ENCODE data around the gene NOX5. TPM values are rescaled to one million over a fixed set of nuclear protein-coding genes. Genes with fewer than 3 reads are reported as not detected.

The NOX5 gene
- total and polyA plus RNA-seq, 2 experiments from 2014 or later, result 0.11 TPM; not detected in 1

DNA sequence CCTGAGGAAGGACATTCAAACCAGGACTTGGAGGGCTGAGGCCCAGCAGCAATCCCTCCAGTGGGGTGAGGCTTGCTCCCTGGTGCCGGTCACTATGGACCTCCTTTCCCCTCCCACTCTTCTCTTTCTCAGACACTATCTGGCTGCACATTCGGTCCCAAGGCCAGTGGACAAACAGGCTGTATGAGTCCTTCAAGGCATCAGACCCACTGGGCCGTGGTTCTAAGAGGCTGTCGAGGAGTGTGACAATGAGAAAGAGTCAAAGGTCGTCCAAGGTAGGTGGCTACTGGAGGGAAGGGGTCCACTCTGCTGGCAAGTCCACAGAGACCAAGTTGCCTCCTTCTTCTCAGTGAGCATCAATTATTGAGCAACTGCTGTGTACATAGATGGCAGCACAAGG lies 28.0 kb downstream of the NOX5 start:
- H3K4me2 ChIP-seq (ENCODE audit: unreplicated experiment), result no peak overlapping the region
- no peak overlapping the region for H3K4me3 ChIP-seq
- no peaks in the 10 kb centered on the region for H3K36me3 ChIP-seq (ENCODE audit: low read depth)
- H3K27ac ChIP-seq, result no peak overlapping the region
- TF ChIP-seq EZH2 (IDR thresholded peaks at IDR 0.05; ENCODE audit: insufficient read depth, poor library complexity, severe bottlenecking), result no peak
- no peak for TF ChIP-seq EZH2phosphoT487 (IDR thresholded peaks at IDR 0.05; ENCODE audit: insufficient read depth, low read depth)
- no peaks in the 10 kb centered on the region for H3K79me2 ChIP-seq (ENCODE audit: insufficient read depth)
- H3K9ac ChIP-seq, result no peak overlapping the region
- no peak overlapping the region for H2AFZ ChIP-seq
- H3K27me3 ChIP-seq (replicated peaks; ENCODE audit: insufficient read depth), result no peaks in the 10 kb centered on the region; the same call in none of the 2 replicates
- WGBS, 2 experiments (ENCODE audit: low coverage in 1 of 2, low lambda C conversion rate in 2 of 2, missing lambda C conversion rate in 2 of 2), result 91 to 94% methylated on average over 5 of the region's 5 CpGs
- no peak for DNase-seq
- H3K4me1 ChIP-seq (ENCODE audit: insufficient read depth), result peaks cover 15% of the 10 kb centered on the region
- H3K9me2 ChIP-seq (ENCODE audit: insufficient read depth), result no peaks in the 10 kb centered on the region
- in situ Hi-C loops (cut with MboI), result no loop called here
- peaks cover 23% of the 10 kb centered on the region; the same call in 1 of the 2 replicates for H3F3A ChIP-seq (ENCODE audit: insufficient read depth)
- no peaks in the 10 kb centered on the region for H4K20me1 ChIP-seq (ENCODE audit: insufficient read depth)
- H3K9me3 ChIP-seq (ENCODE audit: low read depth), result no peaks in the 10 kb centered on the region

DNA sequence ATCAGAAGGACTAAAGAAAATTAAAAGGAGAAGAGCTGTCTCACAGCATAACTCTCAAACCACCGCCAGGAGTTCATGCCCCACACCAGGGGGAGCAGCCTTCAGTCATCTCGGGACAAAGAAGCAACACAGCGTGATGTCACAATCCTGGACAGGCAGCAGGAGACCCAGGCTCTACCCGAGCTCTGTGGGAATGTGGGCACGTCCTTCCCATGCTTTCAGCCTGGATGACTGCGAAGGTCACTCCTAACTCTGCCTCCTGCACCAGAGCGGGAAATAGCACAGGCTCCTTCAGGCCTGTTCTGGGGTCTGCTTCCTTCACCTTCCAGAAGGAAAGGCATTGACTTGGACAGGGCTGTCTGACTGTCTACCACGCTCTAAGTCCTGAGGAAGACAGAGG lies 31.3 kb downstream of the NOX5 start:
- no peaks in the 10 kb centered on the region for H3K27me3 ChIP-seq (replicated peaks; ENCODE audit: insufficient read depth)
- H3K4me3 ChIP-seq, result peak overlapping the region; percentile 13
- WGBS, 2 experiments (ENCODE audit: low coverage in 1 of 2, low lambda C conversion rate in 2 of 2, missing lambda C conversion rate in 2 of 2), result 71 to 75% methylated on average over 8 of the region's 8 CpGs
- H3K9ac ChIP-seq, result peak overlapping the region; percentile 9; the same call in 1 of the 2 replicates
- H3K4me2 ChIP-seq (ENCODE audit: unreplicated experiment), result peak overlapping the region; percentile 11
- peak; percentile 26 for DNase-seq
- no peaks in the 10 kb centered on the region for H3K9me2 ChIP-seq (ENCODE audit: insufficient read depth)
- H2AFZ ChIP-seq, result no peak overlapping the region; the same call in 1 of the 2 replicates
- peaks cover 15% of the 10 kb centered on the region for H3K4me1 ChIP-seq (ENCODE audit: insufficient read depth)
- H3F3A ChIP-seq (ENCODE audit: insufficient read depth), result peaks cover 23% of the 10 kb centered on the region; the same call in 1 of the 2 replicates
- no peaks in the 10 kb centered on the region for H3K79me2 ChIP-seq (ENCODE audit: insufficient read depth)
- no peaks in the 10 kb centered on the region for H3K36me3 ChIP-seq (ENCODE audit: low read depth)
- no peaks in the 10 kb centered on the region for H4K20me1 ChIP-seq (ENCODE audit: insufficient read depth)
- H3K9me3 ChIP-seq (ENCODE audit: low read depth), result no peaks in the 10 kb centered on the region
- TF ChIP-seq EZH2phosphoT487 (IDR thresholded peaks at IDR 0.05; ENCODE audit: insufficient read depth, low read depth) (no peak), EZH2 (IDR thresholded peaks at IDR 0.05; ENCODE audit: insufficient read depth, poor library complexity, severe bottlenecking) (no peak)
- in situ Hi-C loops (cut with MboI), result no loop called here
- H3K27ac ChIP-seq, result peak overlapping the region; percentile 53; the same call in 1 of the 2 replicates

DNA sequence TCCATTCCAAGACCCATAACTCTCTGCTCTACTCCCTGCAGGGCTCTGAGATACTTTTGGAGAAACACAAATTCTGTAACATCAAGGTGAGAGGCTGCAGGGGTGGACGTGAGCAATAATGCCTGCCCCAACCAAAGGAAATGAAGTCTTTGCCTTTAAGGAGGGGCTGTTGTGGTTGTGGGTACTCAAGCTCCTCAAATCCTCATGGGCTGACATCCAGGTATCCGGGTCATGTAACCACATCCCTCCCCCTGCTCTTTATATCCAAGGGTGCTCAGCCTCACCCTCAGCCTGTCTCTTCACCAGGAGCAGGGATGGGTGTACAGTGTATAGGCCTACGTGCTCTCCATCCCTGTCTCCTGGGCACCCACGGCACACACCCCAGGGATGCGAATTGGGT lies 32.3 kb downstream of the NOX5 start:
- H3K36me3 ChIP-seq (ENCODE audit: low read depth), result no peaks in the 10 kb centered on the region
- no peaks in the 10 kb centered on the region for H4K20me1 ChIP-seq (ENCODE audit: insufficient read depth)
- H3K4me1 ChIP-seq (ENCODE audit: insufficient read depth), result peaks cover 15% of the 10 kb centered on the region
- in situ Hi-C loops (cut with MboI), result no loop called here
- H3K27me3 ChIP-seq (replicated peaks; ENCODE audit: insufficient read depth), result no peaks in the 10 kb centered on the region
- no peak for DNase-seq
- peaks cover 23% of the 10 kb centered on the region; the same call in 1 of the 2 replicates for H3F3A ChIP-seq (ENCODE audit: insufficient read depth)
- H3K9me2 ChIP-seq (ENCODE audit: insufficient read depth), result no peaks in the 10 kb centered on the region
- no peak overlapping the region for H2AFZ ChIP-seq
- no peak overlapping the region for H3K9ac ChIP-seq
- H3K4me3 ChIP-seq, result no peak overlapping the region
- no peak overlapping the region for H3K27ac ChIP-seq
- H3K79me2 ChIP-seq (ENCODE audit: insufficient read depth), result no peaks in the 10 kb centered on the region
- 89 to 93% methylated on average over 5 of the region's 5 CpGs for WGBS, 2 experiments (ENCODE audit: low coverage in 1 of 2, low lambda C conversion rate in 2 of 2, missing lambda C conversion rate in 2 of 2)
- H3K4me2 ChIP-seq (ENCODE audit: unreplicated experiment), result no peak overlapping the region
- TF ChIP-seq EZH2 (IDR thresholded peaks at IDR 0.05; ENCODE audit: insufficient read depth, poor library complexity, severe bottlenecking) (no peak), EZH2phosphoT487 (IDR thresholded peaks at IDR 0.05; ENCODE audit: insufficient read depth, low read depth) (no peak)
- no peaks in the 10 kb centered on the region for H3K9me3 ChIP-seq (ENCODE audit: low read depth)

DNA sequence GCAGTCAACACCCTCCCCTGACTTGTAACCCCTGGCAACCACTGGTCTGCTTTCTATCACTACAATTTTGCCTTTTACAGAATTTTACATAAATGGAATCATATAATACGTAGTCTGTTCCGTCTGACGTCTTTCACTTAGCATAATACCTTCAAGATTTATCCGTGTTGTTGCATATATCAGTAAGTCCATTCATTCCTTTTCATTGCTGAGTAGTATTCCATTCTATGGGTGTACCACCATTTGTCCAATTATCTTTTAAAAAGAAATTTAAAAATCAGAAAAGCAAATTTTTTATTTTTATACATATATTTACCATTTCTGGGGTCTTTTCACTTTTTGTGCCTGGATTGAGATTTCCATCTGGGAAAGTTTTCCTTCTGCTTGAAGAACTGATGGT lies 35.5 kb downstream of the NOX5 start:
- H3K36me3 ChIP-seq (ENCODE audit: low read depth), result no peaks in the 10 kb centered on the region
- no peak overlapping the region for H3K4me2 ChIP-seq (ENCODE audit: unreplicated experiment)
- no peak overlapping the region for H2AFZ ChIP-seq
- peaks cover 12% of the 10 kb centered on the region for H3K4me1 ChIP-seq (ENCODE audit: insufficient read depth)
- in situ Hi-C loops (cut with MboI), result loop anchor here (25.0 kb wide), 1 partner anchor 337 kb away; no protein-coding TSS in a partner anchor
- no peaks in the 10 kb centered on the region for H3K9me2 ChIP-seq (ENCODE audit: insufficient read depth)
- H3K9ac ChIP-seq, result no peak overlapping the region
- H3F3A ChIP-seq (ENCODE audit: insufficient read depth), result 0 out of 2 replicates have a peak, but pooled peaks cover 15% of the 10 kb centered on the region
- H3K27me3 ChIP-seq (replicated peaks; ENCODE audit: insufficient read depth), result no peaks in the 10 kb centered on the region; the same call in 1 of the 2 replicates
- no peak overlapping the region for H3K4me3 ChIP-seq
- TF ChIP-seq EZH2phosphoT487 (IDR thresholded peaks at IDR 0.05; ENCODE audit: insufficient read depth, low read depth) (no peak), EZH2 (IDR thresholded peaks at IDR 0.05; ENCODE audit: insufficient read depth, poor library complexity, severe bottlenecking) (no peak)
- no peaks in the 10 kb centered on the region for H3K79me2 ChIP-seq (ENCODE audit: insufficient read depth)
- no peak for DNase-seq
- 80 to 85% methylated on average over 4 of the region's 4 CpGs for WGBS, 2 experiments (ENCODE audit: low coverage in 1 of 2, low lambda C conversion rate in 2 of 2, missing lambda C conversion rate in 2 of 2)
- H3K9me3 ChIP-seq (ENCODE audit: low read depth), result no peaks in the 10 kb centered on the region
- H4K20me1 ChIP-seq (ENCODE audit: insufficient read depth), result no peaks in the 10 kb centered on the region
- no peak overlapping the region for H3K27ac ChIP-seq

Measured in GM23248 (cell line).